GM12878 (cell line): ENCODE data around the gene CNGA4. TPM values are rescaled to one million over a fixed set of nuclear protein-coding genes. Genes with fewer than 3 reads are reported as not detected.

Source experiments
- ATAC-seq: fragments of 200-7000 bp; cut with Tn5 transposase; 3 replicates; pipeline ENCODE4 v1.9.1; 2020; ENCODE audit warnings: mild to moderate bottlenecking, moderate library complexity
- BruUV-seq: library from RNA; stranded (reverse); fragments of 400-500 nt; replicated peaks from 2 replicates; lab custom pipeline; 2021; lab: Mats Ljungman, UMichigan
- CTCF ChIA-PET: fragments of 300-600 bp; sonication (Branson Sonifier 250); formaldehyde crosslinking; extraction: SDS; loops from one replicate; lab custom pipeline; 2021; ENCODE audit warnings: inconsistent platforms; lab: Yijun Ruan, JAX
- POLR2A ChIA-PET: fragments of 350-600 bp; formaldehyde crosslinking; extraction: SDS; loops from one replicate; lab custom pipeline; 2021; ENCODE audit warnings: inconsistent platforms; lab: Charles Lee
- RAD21 ChIA-PET: fragments of 300-600 bp; sonication (Branson Sonifier 250); formaldehyde crosslinking; loops from one replicate; lab custom pipeline; 2023; ENCODE audit warnings: antibody characterized with exemption; ENCODE audit not compliant: unreplicated experiment; lab: Charles Lee
- SMC1A ChIA-PET: fragments of 300-600 bp; sonication (Branson Sonifier 250); formaldehyde crosslinking; loops from one replicate; lab custom pipeline; 2023; ENCODE audit not compliant: unreplicated experiment, uncharacterized antibody; lab: Charles Lee
- DNase-seq: peaks from one replicate; pipeline ENCODE4 v3.0.0-alpha.2; 2011; ENCODE audit warnings: low read depth, low spot score
- FAIRE-seq: peaks from 3 replicates; lab custom pipeline; 2011; peaks lifted over from hg19 to GRCh38; lab: Jason Lieb, UNC
- H2AFZ ChIP-seq: 2 replicates; pipeline ENCODE4 v1.6.0; 2011; ENCODE audit warnings: low read depth, low read length, control low read depth; ENCODE audit not compliant: control insufficient read depth
- H3K27ac ChIP-seq: 2 replicates; pipeline ENCODE4 v1.5.1; 2011; ENCODE audit warnings: control low read depth; ENCODE audit not compliant: control insufficient read depth, insufficient read depth
- H3K27me3 ChIP-seq, 2 experiments: replicated peaks in 1 of 2; 2 replicates each; pipeline versions ENCODE4 v1.6.0 to v1.6.1; 2011; ENCODE audit warnings: low read length in 1 of 2; ENCODE audit not compliant: control insufficient read depth in 2 of 2, insufficient read depth in 2 of 2
- H3K36me3 ChIP-seq, 2 experiments: 2 replicates each; pipeline ENCODE4 v1.5.1; 2011; ENCODE audit warnings: low read length in 1 of 2; ENCODE audit not compliant: control insufficient read depth in 2 of 2, insufficient read depth in 2 of 2
- H3K4me1 ChIP-seq: 2 replicates; pipeline ENCODE4 v1.6.1; 2011; ENCODE audit warnings: mild to moderate bottlenecking, low read length, moderate library complexity, mixed read lengths; ENCODE audit not compliant: control insufficient read depth, insufficient read depth
- H3K4me2 ChIP-seq: 2 replicates; pipeline ENCODE4 v1.6.0; 2011; ENCODE audit warnings: control low read depth; ENCODE audit not compliant: control insufficient read depth, insufficient read depth
- H3K4me3 ChIP-seq: fragments of 200-600 bp; sonication (generic); 2 replicates; pipeline ENCODE4 v1.5.1; 2016
- H3K79me2 ChIP-seq: 2 replicates; pipeline ENCODE4 v1.6.0; 2011; ENCODE audit warnings: low read length; ENCODE audit not compliant: control insufficient read depth, insufficient read depth
- H3K9ac ChIP-seq: 2 replicates; pipeline ENCODE4 v1.8.0; 2011; ENCODE audit warnings: low read length, control low read depth, mixed read lengths; ENCODE audit not compliant: control insufficient read depth, insufficient read depth
- H3K9me3 ChIP-seq: replicated peaks from 3 replicates; pipeline ENCODE4 v1.5.1; 2011; ENCODE audit warnings: mild to moderate bottlenecking, low read length; ENCODE audit not compliant: control insufficient read depth, insufficient read depth
- H4K20me1 ChIP-seq: 2 replicates; pipeline ENCODE4 v1.6.0; 2011; ENCODE audit not compliant: control insufficient read depth, insufficient read depth
- BCLAF1 ChIP-seq: fragments of 450-650 bp; IDR thresholded peaks from 2 replicates; pipeline ENCODE4 v1.6.1; 2017; ENCODE audit warnings: antibody characterized with exemption, mild to moderate bottlenecking, moderate library complexity
- GATAD2B ChIP-seq: fragments of 450-650 bp; conservative IDR thresholded peaks from 2 replicates; pipeline ENCODE4 v1.6.1; 2017; ENCODE audit warnings: low read depth, mild to moderate bottlenecking, moderate library complexity
- IKZF1 ChIP-seq: fragments of 450-650 bp; conservative IDR thresholded peaks from 2 replicates; pipeline ENCODE4 v1.6.1; 2017; ENCODE audit warnings: antibody characterized with exemption, mild to moderate bottlenecking
- NBN ChIP-seq: fragments of 450-650 bp; IDR thresholded peaks from 2 replicates; pipeline ENCODE4 v1.6.1; 2016
- PML ChIP-seq: IDR thresholded peaks from 2 replicates; pipeline ENCODE4 v1.6.1; 2012; ENCODE audit warnings: low read length, inconsistent platforms
- SMAD5 ChIP-seq: IDR thresholded peaks from 2 replicates; pipeline ENCODE4 v1.6.1; 2016; ENCODE audit warnings: antibody characterized with exemption, low read depth
- SRF ChIP-seq, 2 experiments: IDR thresholded peaks; 2 replicates each; pipeline ENCODE4 v1.6.1; 2011; ENCODE audit warnings: low read depth in 2 of 2, low read length in 2 of 2, mild to moderate bottlenecking in 1 of 2, moderate library complexity in 1 of 2
- SUPT20H ChIP-seq: IDR thresholded peaks from 2 replicates; pipeline ENCODE4 v1.6.1; 2011; ENCODE audit warnings: low read depth, mild to moderate bottlenecking, low read length, moderate library complexity, borderline replicate concordance; ENCODE audit not compliant: control insufficient read depth
- TCF7 ChIP-seq: IDR thresholded peaks from 2 replicates; pipeline ENCODE4 v1.6.1; 2014; ENCODE audit warnings: antibody characterized with exemption, borderline replicate concordance
- WRNIP1 ChIP-seq: IDR thresholded peaks from 2 replicates; pipeline ENCODE4 v1.6.1; 2011; ENCODE audit warnings: low read depth, low read length, improper control_type of control experiment, borderline replicate concordance
- ZBED1 ChIP-seq: IDR thresholded peaks from 2 replicates; pipeline ENCODE4 v1.6.1; 2016; ENCODE audit warnings: borderline replicate concordance
- ZZZ3 ChIP-seq: IDR thresholded peaks from 2 replicates; pipeline ENCODE4 v1.6.1; 2011; ENCODE audit warnings: low read depth; ENCODE audit not compliant: control insufficient read depth, insufficient read length
- in situ Hi-C: fragments of 300-500 bp; cut with MboI; formaldehyde crosslinking; loops from 9 replicates; pipeline ENCODE4 v1.14.3; 2018; ENCODE audit warnings: mixed read lengths
- intact Hi-C: fragments of 100-400 bp; cut with micrococcal nuclease; formaldehyde crosslinking; loops from one replicate; pipeline ENCODE4 v1.14.2; 2022; ENCODE audit not compliant: unreplicated experiment
- polyA plus RNA-seq, 11 experiments: library from polyadenylated mRNA; depleted of rRNA in 4 of 11; unstranded in 6 of 11; stranded (reverse) in 5 of 11; fragments of >200 nt; fragmentation: Nextera tagmentation in 4 of 11; fragmentation: Illumina TruSeq in 1 of 11; extraction: Ambion mirVana in 4 of 11; extraction: Trizol in 1 of 11; gene quantifications; 1 replicate in 1 of 11; 2 replicates in 10 of 11; pipeline versions ENCODE4 v1.2.1 to v1.2.3, GENCODE V29; 2011 to 2016; ENCODE audit warnings: inconsistent platforms in 2 of 11, missing spikeins in 2 of 11, low read depth in 1 of 11
- total RNA-seq, 4 experiments: library from RNA; depleted of rRNA in 3 of 4; stranded (reverse); fragments of >200 nt in 3 of 4; fragmentation: Illumina TruSeq in 1 of 4; extraction: Trizol in 1 of 4; gene quantifications; 2 replicates each; pipeline versions ENCODE4 v1.2.1 to v1.2.3, GENCODE V29; 2013 to 2021

Gene CNGA4
- total and polyA plus RNA-seq, 10 of the 15 experiments (the other 5 are each of a cell fraction or from before 2014, with no cell fraction given) = 0.05 to 0.26 (median 0.07) TPM; not detected in 5

DNA sequence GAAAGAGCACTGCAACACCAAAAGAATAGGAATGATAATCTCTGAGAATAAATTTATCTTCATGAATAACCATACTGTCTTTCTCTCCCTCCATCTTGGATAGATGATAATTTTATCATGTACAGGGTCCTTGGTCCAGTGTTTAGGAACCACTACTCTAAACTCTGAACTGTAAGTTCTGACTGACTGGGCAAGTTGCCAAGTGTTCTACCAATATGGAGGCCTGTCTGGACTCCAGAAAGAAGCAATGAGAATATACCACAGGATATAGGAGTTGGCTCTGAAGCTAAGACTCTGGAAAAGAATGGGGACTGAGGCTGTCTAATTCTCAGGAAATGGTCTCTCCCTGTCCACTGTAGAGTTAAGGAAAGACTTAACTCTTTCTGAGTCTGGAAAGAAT lies 6.0 kb upstream of the CNGA4 start:
- in situ Hi-C loops (no loop called here), intact Hi-C loops (loop anchor here (10.0 kb wide), 2 partner anchors 252 to 512 kb away; partner anchors contain the start of genes ARFIP2 and TIMM10B)
- FAIRE-seq = no peak

More for the DNA sequence above, 6.0 kb upstream of the CNGA4 start:
- CTCF ChIA-PET = interaction anchor here (0.6 to 6.7 kb wide), 3 partner anchors 18 to 1452 kb away, joined by 3 to 55 read pairs (median 6); no protein-coding TSS in a partner anchor
- Histone ChIP-seq H3K9ac (no peak overlapping the region), H3K27ac (no peak overlapping the region), H3K9me3 (no peaks in the 10 kb centered on the region; the same call in 2 of the 3 replicates), H3K4me2 (peak overlapping the region; percentile 45), H2AFZ (no peak overlapping the region), H3K4me1 (peaks cover 3% of the 10 kb centered on the region; the same call in 1 of the 2 replicates), H3K36me3 (no peaks in the 10 kb centered on the region), H3K4me3 (no peak overlapping the region), H3K27me3 (no peaks in the 10 kb centered on the region), H3K79me2 (peaks cover 20% of the 10 kb centered on the region), H4K20me1 (no peaks in the 10 kb centered on the region)
- SMC1A ChIA-PET = interaction anchor here (0.9 to 4.2 kb wide), 2 partner anchors 26 to 28 kb away, joined by 3 to 12 read pairs; partner anchors contain the start of gene C11orf42
- RAD21 ChIA-PET = no interaction called here
- ATAC-seq (no peak), DNase-seq (no peak)
- POLR2A ChIA-PET = no interaction called here
- BruUV-seq = no TSS peak
- no peak for TF ChIP-seq ZBED1
- TF ChIP-seq SRF (IDR thresholded peaks at IDR 0.05; ENCODE audit: low read depth in 2 of 2, low read length in 2 of 2) = no peak
- no peak for TF ChIP-seq ZZZ3
- no peak for TF ChIP-seq TCF7
- no peak for TF ChIP-seq SMAD5
- no peak for TF ChIP-seq PML
- no peak for TF ChIP-seq SUPT20H
- TF ChIP-seq GATAD2B = no peak
- TF ChIP-seq IKZF1 = no peak
- no peak for TF ChIP-seq BCLAF1
- TF ChIP-seq WRNIP1 = no peak
- TF ChIP-seq NBN = no peak
